K562 (cell line): ENCODE results near the gene FASTKD1. TPM values are rescaled to one million over a fixed set of nuclear protein-coding genes. Genes with fewer than 3 reads are reported as not detected.
A peak's percentile ranks its signal among the peaks of the same experiment; 100 is the strongest.

Experiments
- CBX1 ChIP-seq: sonication (generic); IDR thresholded peaks from 2 replicates; pipeline ENCODE4 v1.6.1; 2016; ENCODE audit warnings: antibody characterized with exemption, low read depth, mild to moderate bottlenecking
- CCAR2 ChIP-seq: fragments of 200-400 bp; formaldehyde crosslinking; IDR thresholded peaks from 2 replicates; pipeline ENCODE4 v1.6.1; 2017; ENCODE audit warnings: mild to moderate bottlenecking, low read depth, low read length
- DPF2 ChIP-seq: fragments of 450-650 bp; IDR thresholded peaks from 2 replicates; pipeline ENCODE4 v1.6.1; 2016
- ETV6 ChIP-seq, 3 experiments: fragments of 150-350 bp in 1 of 3; sonication (generic) in 1 of 3; formaldehyde crosslinking in 1 of 3; IDR thresholded peaks; 2 replicates each; pipeline versions ENCODE4 v1.6.1 to v1.8.0; 2014 to 2022; ENCODE audit warnings: borderline replicate concordance in 2 of 3, low read depth in 2 of 3, antibody characterized with exemption in 1 of 3, low read length in 1 of 3, mild to moderate bottlenecking in 1 of 3, missing genetic modification reagents in 1 of 3
- FOSL1 ChIP-seq: fragments of 200-800 bp; sonication (Bioruptor generic); conservative IDR thresholded peaks from 2 replicates; pipeline ENCODE4 v1.6.1; 2016; ENCODE audit warnings: missing genetic modification characterization, missing compliant biosample characterization
- LCOR ChIP-seq: sonication (generic); formaldehyde crosslinking; IDR thresholded peaks from 2 replicates; pipeline ENCODE4 v1.8.0; 2022; ENCODE audit warnings: mild to moderate bottlenecking, missing genetic modification reagents
- MCM2 ChIP-seq: fragments of 450-650 bp; IDR thresholded peaks from 2 replicates; pipeline ENCODE4 v1.6.1; 2017; ENCODE audit warnings: low read depth, mild to moderate bottlenecking
- MIER1 ChIP-seq: fragments of 450-650 bp; IDR thresholded peaks from 2 replicates; pipeline ENCODE4 v1.6.1; 2016; ENCODE audit warnings: antibody characterized with exemption, mild to moderate bottlenecking, low read depth
- NR4A1 ChIP-seq, 2 experiments: fragments of 250-450 bp in 1 of 2; fragments of 450-650 bp in 1 of 2; sonication (Bioruptor Pico) in 1 of 2; IDR thresholded peaks; 2 replicates each; pipeline versions ENCODE4 v1.4.0 to v1.6.1; 2016 to 2020; ENCODE audit warnings: mild to moderate bottlenecking in 2 of 2, missing compliant biosample characterization in 1 of 2, missing genetic modification characterization in 1 of 2, moderate library complexity in 1 of 2
- PTRF ChIP-seq: fragments of 450-650 bp; IDR thresholded peaks from 2 replicates; pipeline ENCODE4 v1.6.1; 2016; ENCODE audit warnings: mild to moderate bottlenecking, missing genetic modification characterization, missing compliant biosample characterization
- SAP30 ChIP-seq: fragments of 200-600 bp; sonication (generic); IDR thresholded peaks from 2 replicates; pipeline ENCODE4 v1.6.1; 2012; ENCODE audit warnings: borderline replicate concordance, low read depth, mild to moderate bottlenecking, moderate library complexity, low read length, control low read depth, inconsistent platforms; ENCODE audit not compliant: insufficient read depth, poor library complexity, severe bottlenecking
- SMAD1 ChIP-seq: fragments of 150-350 bp; IDR thresholded peaks from 2 replicates; pipeline ENCODE4 v1.6.1; 2014; ENCODE audit warnings: low read length, low read depth; ENCODE audit not compliant: partially characterized antibody
- TBP ChIP-seq: optimal IDR thresholded peaks from 2 replicates; pipeline ENCODE3; 2011; ENCODE audit warnings: low read depth, low read length, improper control_type of control experiment
- YY1 ChIP-seq, 3 experiments: IDR thresholded peaks; 2 replicates each; pipeline ENCODE4 v1.6.1; 2011; ENCODE audit warnings: low read length in 2 of 3, mild to moderate bottlenecking in 2 of 3, moderate library complexity in 2 of 3, borderline replicate concordance in 1 of 3, control low read depth in 1 of 3, low read depth in 1 of 3; ENCODE audit not compliant: insufficient read depth in 3 of 3, insufficient replicate concordance in 2 of 3, control insufficient read depth in 1 of 3, insufficient read length in 1 of 3; ENCODE audit errors: extremely low read depth in 1 of 3
- ZFP36 ChIP-seq: fragments of 150-350 bp; IDR thresholded peaks from 2 replicates; pipeline ENCODE4 v1.6.1; 2018; ENCODE audit warnings: low read length, low read depth; ENCODE audit not compliant: partially characterized antibody
- ZNF311 ChIP-seq: fragments of 250-450 bp; sonication (Bioruptor Pico); IDR thresholded peaks from 2 replicates; pipeline ENCODE4 v1.4.0; 2020; ENCODE audit warnings: mild to moderate bottlenecking, moderate library complexity
- ZNF696 ChIP-seq: fragments of 250-450 bp; sonication (Bioruptor Pico); conservative IDR thresholded peaks from 2 replicates; pipeline ENCODE4 v1.4.0; 2020; ENCODE audit warnings: mild to moderate bottlenecking, moderate library complexity
- polyA plus RNA-seq, 8 experiments: library from polyadenylated mRNA; depleted of rRNA in 4 of 8; stranded (reverse) in 5 of 8; unstranded in 3 of 8; fragments of >200 nt; fragmentation: Nextera tagmentation in 2 of 8; fragmentation: Illumina TruSeq in 1 of 8; extraction: Ambion mirVana in 2 of 8; extraction: Trizol in 1 of 8; gene quantifications; 2 replicates each; pipeline versions ENCODE4 v1.2.1 to v1.2.3, GENCODE V29; 2011 to 2014; ENCODE audit warnings: inconsistent platforms in 1 of 8, missing spikeins in 1 of 8
- total RNA-seq, 7 experiments: library from RNA; depleted of rRNA in 6 of 7; stranded (reverse); fragments of >200 nt in 6 of 7; fragmentation: Illumina TruSeq in 2 of 7; extraction: Trizol in 2 of 7; gene quantifications; 2 replicates each; pipeline versions ENCODE4 v1.2.1 to v1.2.3, GENCODE V29; 2011 to 2021; ENCODE audit warnings: low replicate concordance in 1 of 7
- TF ChIP-seq, protein P1 (sequence below): fragments of 450-650 bp; formaldehyde crosslinking; IDR thresholded peaks from 2 replicates; pipeline ENCODE4 v1.4.0; 2020; ENCODE audit warnings: mild to moderate bottlenecking, moderate library complexity
- TF ChIP-seq, protein P2 (sequence below): fragments of 250-450 bp; sonication (Bioruptor Pico); IDR thresholded peaks from 2 replicates; pipeline ENCODE4 v1.4.0; 2020; ENCODE audit warnings: mild to moderate bottlenecking, moderate library complexity
- TF ChIP-seq, protein P3 (sequence below): IDR thresholded peaks from 3 replicates; pipeline ENCODE4 v1.6.1; 2011; ENCODE audit warnings: borderline replicate concordance, mild to moderate bottlenecking, moderate library complexity; ENCODE audit not compliant: insufficient read length; ENCODE audit errors: extremely low read depth

The FASTKD1 gene
- total and polyA plus RNA-seq, 9 of the 15 experiments (the other 6 are each of a cell fraction or from before 2014, with no cell fraction given) = 63.5 to 134 (median 119) TPM

DNA sequence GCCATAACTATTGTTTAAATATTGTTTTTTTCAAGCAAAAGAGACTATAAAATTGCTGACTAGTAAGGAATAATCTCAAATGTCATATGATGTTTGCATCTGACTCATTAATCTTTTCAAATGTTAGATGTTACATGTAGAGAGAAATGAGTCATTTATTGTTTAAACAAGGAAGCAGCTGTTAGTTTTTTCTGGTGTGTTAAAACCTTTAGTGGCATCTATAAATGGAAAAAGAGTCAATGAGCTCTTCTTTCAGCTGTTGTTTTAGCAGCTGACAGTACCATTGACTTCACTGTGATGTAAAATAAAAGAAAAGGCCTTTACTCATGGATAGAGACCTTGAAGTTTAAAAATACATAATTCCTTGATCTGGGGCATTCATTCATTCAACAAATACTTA, 66.0 kb downstream of the FASTKD1 start (continued):
- no peak for TF ChIP-seq PTRF (tag)
- no peak for TF ChIP-seq TBP
- no peak for TF ChIP-seq ZNF311 (CRISPR knock-in tag)
- no peak for TF ChIP-seq NR4A1 (CRISPR knock-in tag; IDR thresholded peaks at IDR 0.05)
- no peak for TF ChIP-seq NR4A1 (tag; IDR thresholded peaks at IDR 0.05)
- no peak for TF ChIP-seq ZFP36
- TF ChIP-seq, protein P1, sequence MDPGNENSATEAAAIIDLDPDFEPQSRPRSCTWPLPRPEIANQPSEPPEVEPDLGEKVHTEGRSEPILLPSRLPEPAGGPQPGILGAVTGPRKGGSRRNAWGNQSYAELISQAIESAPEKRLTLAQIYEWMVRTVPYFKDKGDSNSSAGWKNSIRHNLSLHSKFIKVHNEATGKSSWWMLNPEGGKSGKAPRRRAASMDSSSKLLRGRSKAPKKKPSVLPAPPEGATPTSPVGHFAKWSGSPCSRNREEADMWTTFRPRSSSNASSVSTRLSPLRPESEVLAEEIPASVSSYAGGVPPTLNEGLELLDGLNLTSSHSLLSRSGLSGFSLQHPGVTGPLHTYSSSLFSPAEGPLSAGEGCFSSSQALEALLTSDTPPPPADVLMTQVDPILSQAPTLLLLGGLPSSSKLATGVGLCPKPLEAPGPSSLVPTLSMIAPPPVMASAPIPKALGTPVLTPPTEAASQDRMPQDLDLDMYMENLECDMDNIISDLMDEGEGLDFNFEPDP = no peak
- TF ChIP-seq SMAD1 = no peak
- no peak for TF ChIP-seq MIER1
- peak; percentile 52 for TF ChIP-seq DPF2
- TF ChIP-seq ZNF696 (CRISPR knock-in tag) = no peak
- TF ChIP-seq, protein P2, sequence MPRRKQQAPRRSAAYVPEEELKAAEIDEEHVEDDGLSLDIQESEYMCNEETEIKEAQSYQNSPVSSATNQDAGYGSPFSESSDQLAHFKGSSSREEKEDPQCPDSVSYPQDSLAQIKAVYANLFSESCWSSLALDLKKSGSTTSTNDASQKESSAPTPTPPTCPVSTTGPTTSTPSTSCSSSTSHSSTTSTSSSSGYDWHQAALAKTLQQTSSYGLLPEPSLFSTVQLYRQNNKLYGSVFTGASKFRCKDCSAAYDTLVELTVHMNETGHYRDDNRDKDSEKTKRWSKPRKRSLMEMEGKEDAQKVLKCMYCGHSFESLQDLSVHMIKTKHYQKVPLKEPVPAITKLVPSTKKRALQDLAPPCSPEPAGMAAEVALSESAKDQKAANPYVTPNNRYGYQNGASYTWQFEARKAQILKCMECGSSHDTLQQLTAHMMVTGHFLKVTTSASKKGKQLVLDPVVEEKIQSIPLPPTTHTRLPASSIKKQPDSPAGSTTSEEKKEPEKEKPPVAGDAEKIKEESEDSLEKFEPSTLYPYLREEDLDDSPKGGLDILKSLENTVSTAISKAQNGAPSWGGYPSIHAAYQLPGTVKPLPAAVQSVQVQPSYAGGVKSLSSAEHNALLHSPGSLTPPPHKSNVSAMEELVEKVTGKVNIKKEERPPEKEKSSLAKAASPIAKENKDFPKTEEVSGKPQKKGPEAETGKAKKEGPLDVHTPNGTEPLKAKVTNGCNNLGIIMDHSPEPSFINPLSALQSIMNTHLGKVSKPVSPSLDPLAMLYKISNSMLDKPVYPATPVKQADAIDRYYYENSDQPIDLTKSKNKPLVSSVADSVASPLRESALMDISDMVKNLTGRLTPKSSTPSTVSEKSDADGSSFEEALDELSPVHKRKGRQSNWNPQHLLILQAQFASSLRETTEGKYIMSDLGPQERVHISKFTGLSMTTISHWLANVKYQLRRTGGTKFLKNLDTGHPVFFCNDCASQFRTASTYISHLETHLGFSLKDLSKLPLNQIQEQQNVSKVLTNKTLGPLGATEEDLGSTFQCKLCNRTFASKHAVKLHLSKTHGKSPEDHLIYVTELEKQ = no peak
- no peak for TF ChIP-seq ETV6 (IDR thresholded peaks at IDR 0.05; ENCODE audit: borderline replicate concordance in 1 of 2, low read depth in 2 of 2, low read length in 1 of 2)
- TF ChIP-seq ETV6 (CRISPR knock-in tag; IDR thresholded peaks at IDR 0.05; ENCODE audit: borderline replicate concordance) = no peak
- TF ChIP-seq, protein P3, sequence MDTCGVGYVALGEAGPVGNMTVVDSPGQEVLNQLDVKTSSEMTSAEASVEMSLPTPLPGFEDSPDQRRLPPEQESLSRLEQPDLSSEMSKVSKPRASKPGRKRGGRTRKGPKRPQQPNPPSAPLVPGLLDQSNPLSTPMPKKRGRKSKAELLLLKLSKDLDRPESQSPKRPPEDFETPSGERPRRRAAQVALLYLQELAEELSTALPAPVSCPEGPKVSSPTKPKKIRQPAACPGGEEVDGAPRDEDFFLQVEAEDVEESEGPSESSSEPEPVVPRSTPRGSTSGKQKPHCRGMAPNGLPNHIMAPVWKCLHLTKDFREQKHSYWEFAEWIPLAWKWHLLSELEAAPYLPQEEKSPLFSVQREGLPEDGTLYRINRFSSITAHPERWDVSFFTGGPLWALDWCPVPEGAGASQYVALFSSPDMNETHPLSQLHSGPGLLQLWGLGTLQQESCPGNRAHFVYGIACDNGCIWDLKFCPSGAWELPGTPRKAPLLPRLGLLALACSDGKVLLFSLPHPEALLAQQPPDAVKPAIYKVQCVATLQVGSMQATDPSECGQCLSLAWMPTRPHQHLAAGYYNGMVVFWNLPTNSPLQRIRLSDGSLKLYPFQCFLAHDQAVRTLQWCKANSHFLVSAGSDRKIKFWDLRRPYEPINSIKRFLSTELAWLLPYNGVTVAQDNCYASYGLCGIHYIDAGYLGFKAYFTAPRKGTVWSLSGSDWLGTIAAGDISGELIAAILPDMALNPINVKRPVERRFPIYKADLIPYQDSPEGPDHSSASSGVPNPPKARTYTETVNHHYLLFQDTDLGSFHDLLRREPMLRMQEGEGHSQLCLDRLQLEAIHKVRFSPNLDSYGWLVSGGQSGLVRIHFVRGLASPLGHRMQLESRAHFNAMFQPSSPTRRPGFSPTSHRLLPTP = no peak
- TF ChIP-seq MCM2 = no peak
- TF ChIP-seq FOSL1 (tag) = peak; percentile 92
- no peak for TF ChIP-seq CCAR2
- no peak for TF ChIP-seq YY1 (IDR thresholded peaks at IDR 0.05; ENCODE audit: borderline replicate concordance in 1 of 3, control insufficient read depth in 1 of 3, extremely low read depth in 1 of 3, insufficient read depth in 3 of 3, insufficient read length in 1 of 3, insufficient replicate concordance in 2 of 3, low read depth in 1 of 3, low read length in 2 of 3)
- TF ChIP-seq LCOR = no peak
- TF ChIP-seq CBX1 = no peak
- TF ChIP-seq SAP30 = no peak
